OCI-LY1 (cell line): Measurements from ENCODE around the gene CARNS1.
A peak's percentile ranks its signal among the peaks of the same experiment; 100 is the strongest.

Experiments used
- H2AFZ ChIP-seq: fragments of 200-600 bp; sonication (generic), shearing (Covaris generic); 2 replicates; pipeline ENCODE4 v1.6.0; 2014; ENCODE audit warnings: antibody characterized with exemption, mild to moderate bottlenecking, low read length
- H3F3A ChIP-seq: fragments of 200-600 bp; sonication (generic), shearing (Covaris generic); 2 replicates; pipeline ENCODE4 v1.6.0; 2014; ENCODE audit warnings: mild to moderate bottlenecking, antibody characterized with exemption, low read length, moderate library complexity; ENCODE audit not compliant: insufficient read depth
- H3K27ac ChIP-seq: fragments of 200-600 bp; sonication (generic); 2 replicates; pipeline ENCODE4 v1.5.1; 2014; ENCODE audit warnings: low read length, mixed run types, mild to moderate bottlenecking, low read depth; ENCODE audit not compliant: poor library complexity, severe bottlenecking
- H3K27me3 ChIP-seq: fragments of 200-600 bp; sonication (generic); 2 replicates; pipeline ENCODE4 v1.6.0; 2014; ENCODE audit warnings: antibody characterized with exemption, mild to moderate bottlenecking, low read length, moderate library complexity; ENCODE audit not compliant: insufficient read depth
- H3K36me3 ChIP-seq: fragments of 200-600 bp; sonication (generic); 2 replicates; pipeline ENCODE4 v1.6.1; 2014; ENCODE audit warnings: mild to moderate bottlenecking, antibody characterized with exemption, low read length, moderate library complexity, mixed read lengths; ENCODE audit not compliant: insufficient read depth
- H3K4me1 ChIP-seq: fragments of 200-600 bp; sonication (generic); 2 replicates; pipeline ENCODE4 v1.5.1; 2014; ENCODE audit warnings: mild to moderate bottlenecking, low read length, moderate library complexity; ENCODE audit not compliant: insufficient read depth, severe bottlenecking
- H3K4me2 ChIP-seq: fragments of 200-600 bp; sonication (generic), shearing (Covaris generic); 2 replicates; pipeline ENCODE4 v1.6.1; 2014; ENCODE audit warnings: low read length
- H3K4me3 ChIP-seq: fragments of 200-600 bp; sonication (generic); 2 replicates; pipeline ENCODE4 v1.5.1; 2014; ENCODE audit warnings: low read length, low read depth, mild to moderate bottlenecking, mixed read lengths; ENCODE audit not compliant: poor library complexity, severe bottlenecking
- H3K79me2 ChIP-seq: fragments of 200-600 bp; shearing (Covaris generic); 2 replicates; pipeline ENCODE4 v1.6.1; 2016; ENCODE audit warnings: mixed run types, low read length, mixed read lengths; ENCODE audit not compliant: insufficient read depth
- H3K9ac ChIP-seq: fragments of 200-600 bp; sonication (generic), shearing (Covaris generic); 2 replicates; pipeline ENCODE4 v1.6.1; 2014; ENCODE audit warnings: mild to moderate bottlenecking, low read length, mixed read lengths
- H3K9me2 ChIP-seq: fragments of 200-600 bp; sonication (generic), shearing (Covaris generic); 2 replicates; pipeline ENCODE4 v1.6.1; 2014; ENCODE audit warnings: low read depth, mild to moderate bottlenecking, low read length, mixed read lengths
- H3K9me3 ChIP-seq: fragments of 200-600 bp; shearing (Covaris generic); 2 replicates; pipeline ENCODE4 v1.6.1; 2014; ENCODE audit warnings: low read length, mixed read lengths
- H4K20me1 ChIP-seq: fragments of 200-600 bp; sonication (generic), shearing (Covaris generic); 2 replicates; pipeline ENCODE4 v1.6.0; 2016; ENCODE audit warnings: mild to moderate bottlenecking, low read length; ENCODE audit not compliant: insufficient read depth
- EZH2 ChIP-seq: fragments of 200-600 bp; sonication (generic), shearing (Covaris generic); IDR thresholded peaks from 2 replicates; pipeline ENCODE4 v1.8.0; 2017; ENCODE audit warnings: borderline replicate concordance, mixed run types, mild to moderate bottlenecking, antibody characterized with exemption, low read length, moderate library complexity, mixed read lengths
- TF ChIP-seq, protein P1 (sequence below): fragments of 200-600 bp; sonication (generic), shearing (Covaris generic); IDR thresholded peaks from 2 replicates; pipeline ENCODE4 v1.5.1; 2017; ENCODE audit warnings: mild to moderate bottlenecking, antibody characterized with exemption, low read length, moderate library complexity, mixed read lengths

Gene CARNS1

DNA sequence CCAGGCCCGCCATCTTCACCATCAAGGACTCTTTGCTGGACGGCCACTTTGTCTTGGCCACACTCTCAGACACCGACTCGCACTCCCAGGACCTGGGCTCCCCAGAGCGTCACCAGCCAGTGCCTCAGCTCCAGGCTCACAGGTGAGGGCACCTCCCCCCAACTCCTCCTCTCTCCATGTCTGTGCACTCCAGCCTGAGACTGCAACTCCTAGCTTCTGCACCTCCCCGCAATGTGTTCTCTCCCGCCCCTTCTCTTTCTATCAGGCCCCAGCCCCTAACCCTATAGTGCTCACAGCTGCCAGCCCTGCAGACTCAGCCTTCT lies 19.3 kb upstream of the CARNS1 start:
- Histone ChIP-seq H3K4me3 (no peak overlapping the region), H3K9me2 (no peaks in the 10 kb centered on the region), H3K36me3 (peaks cover 59% of the 10 kb centered on the region), H3K79me2 (peaks cover 8% of the 10 kb centered on the region; the same call in 1 of the 2 replicates), H3K4me2 (no peak overlapping the region), H3K27ac (no peak overlapping the region), H3K9me3 (no peaks in the 10 kb centered on the region), H2AFZ (no peak overlapping the region), H3F3A (no peaks in the 10 kb centered on the region; the same call in 1 of the 2 replicates), H3K4me1 (peaks cover 58% of the 10 kb centered on the region), H3K9ac (no peak overlapping the region), H3K27me3 (no peaks in the 10 kb centered on the region), H4K20me1 (no peaks in the 10 kb centered on the region)
- TF ChIP-seq EZH2, result no peak
- TF ChIP-seq, protein P1, sequence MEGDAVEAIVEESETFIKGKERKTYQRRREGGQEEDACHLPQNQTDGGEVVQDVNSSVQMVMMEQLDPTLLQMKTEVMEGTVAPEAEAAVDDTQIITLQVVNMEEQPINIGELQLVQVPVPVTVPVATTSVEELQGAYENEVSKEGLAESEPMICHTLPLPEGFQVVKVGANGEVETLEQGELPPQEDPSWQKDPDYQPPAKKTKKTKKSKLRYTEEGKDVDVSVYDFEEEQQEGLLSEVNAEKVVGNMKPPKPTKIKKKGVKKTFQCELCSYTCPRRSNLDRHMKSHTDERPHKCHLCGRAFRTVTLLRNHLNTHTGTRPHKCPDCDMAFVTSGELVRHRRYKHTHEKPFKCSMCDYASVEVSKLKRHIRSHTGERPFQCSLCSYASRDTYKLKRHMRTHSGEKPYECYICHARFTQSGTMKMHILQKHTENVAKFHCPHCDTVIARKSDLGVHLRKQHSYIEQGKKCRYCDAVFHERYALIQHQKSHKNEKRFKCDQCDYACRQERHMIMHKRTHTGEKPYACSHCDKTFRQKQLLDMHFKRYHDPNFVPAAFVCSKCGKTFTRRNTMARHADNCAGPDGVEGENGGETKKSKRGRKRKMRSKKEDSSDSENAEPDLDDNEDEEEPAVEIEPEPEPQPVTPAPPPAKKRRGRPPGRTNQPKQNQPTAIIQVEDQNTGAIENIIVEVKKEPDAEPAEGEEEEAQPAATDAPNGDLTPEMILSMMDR, result no peak

DNA sequence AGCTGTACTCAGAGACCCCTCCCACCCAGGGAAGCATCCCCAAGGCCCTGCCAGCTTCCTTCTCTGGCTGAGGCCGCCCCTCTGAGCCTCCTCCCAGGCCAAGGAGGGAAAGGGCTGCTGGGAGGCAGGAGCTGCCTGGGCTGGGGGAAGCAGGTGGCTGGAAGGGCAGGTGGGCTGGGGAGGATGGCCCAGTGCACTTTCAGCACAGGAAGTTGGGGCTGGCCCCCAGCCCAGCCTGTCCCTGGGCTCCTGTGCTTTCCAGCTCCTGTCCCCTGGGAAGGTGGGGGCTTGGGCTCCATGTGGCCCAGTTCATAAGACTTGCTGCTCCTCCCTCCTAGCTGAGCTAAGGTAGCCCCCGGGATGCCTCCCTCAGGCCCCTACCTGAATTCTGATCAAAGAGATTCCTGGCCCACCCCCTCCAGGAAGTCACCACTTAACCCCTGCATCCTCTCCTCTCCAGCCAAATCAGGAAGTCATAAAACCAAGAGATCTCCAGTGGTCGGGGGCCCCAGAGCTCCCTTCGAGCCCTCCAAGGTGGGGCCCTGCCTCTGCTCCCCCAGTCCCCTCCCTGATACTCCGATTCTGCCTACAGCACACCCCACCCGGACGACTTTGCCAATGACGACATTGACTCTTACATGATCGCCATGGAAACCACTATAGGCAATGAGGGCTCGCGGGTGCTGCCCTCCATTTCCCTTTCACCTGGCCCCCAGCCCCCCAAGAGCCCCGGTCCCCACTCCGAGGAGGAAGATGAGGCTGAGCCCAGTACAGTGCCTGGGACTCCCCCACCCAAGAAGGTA lies 18.7 kb upstream of the CARNS1 start:
- Histone ChIP-seq H3K4me2 (no peak overlapping the region), H3K79me2 (peaks cover 9% of the 10 kb centered on the region; the same call in 1 of the 2 replicates), H3K36me3 (peaks cover 59% of the 10 kb centered on the region), H3K4me3 (no peak overlapping the region), H3K27ac (peak overlapping the region; percentile 50), H3K4me1 (peaks cover 55% of the 10 kb centered on the region), H3K9me2 (no peaks in the 10 kb centered on the region), H3F3A (no peaks in the 10 kb centered on the region; the same call in 1 of the 2 replicates), H3K9ac (no peak overlapping the region), H4K20me1 (no peaks in the 10 kb centered on the region), H3K27me3 (no peaks in the 10 kb centered on the region), H2AFZ (no peak overlapping the region), H3K9me3 (no peaks in the 10 kb centered on the region)
- TF ChIP-seq, protein P1, result no peak
- TF ChIP-seq EZH2, result no peak

DNA sequence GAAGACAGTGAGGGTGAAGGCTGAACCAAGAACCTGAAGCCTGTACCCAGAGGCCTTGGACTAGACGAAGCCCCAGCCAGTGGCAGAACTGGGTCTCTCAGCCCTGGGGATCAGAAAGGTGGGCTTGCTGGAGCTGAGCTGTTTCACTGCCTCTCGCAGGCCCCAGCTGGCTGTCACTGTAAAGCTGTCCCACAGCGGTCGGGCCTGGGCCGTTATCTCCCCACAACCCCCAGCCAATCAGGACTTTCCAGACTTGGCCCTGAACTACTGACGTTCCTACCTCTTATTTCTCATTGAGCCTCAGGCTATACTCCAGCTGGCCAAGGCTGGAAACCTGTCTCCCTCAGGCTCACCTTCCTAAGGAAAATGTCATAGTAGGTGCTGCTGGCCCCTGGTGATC lies 17.9 kb upstream of the CARNS1 start:
- Histone ChIP-seq H3K9me3 (no peaks in the 10 kb centered on the region), H3F3A (no peaks in the 10 kb centered on the region; the same call in 1 of the 2 replicates), H3K9me2 (no peaks in the 10 kb centered on the region), H3K4me3 (no peak overlapping the region), H3K9ac (no peak overlapping the region; the same call in 1 of the 2 replicates), H3K27ac (peak overlapping the region; percentile 50), H3K79me2 (peaks cover 9% of the 10 kb centered on the region; the same call in 1 of the 2 replicates), H3K36me3 (peaks cover 59% of the 10 kb centered on the region), H3K4me1 (peaks cover 59% of the 10 kb centered on the region), H3K4me2 (no peak overlapping the region; the same call in 1 of the 2 replicates), H4K20me1 (no peaks in the 10 kb centered on the region), H2AFZ (no peak overlapping the region), H3K27me3 (no peaks in the 10 kb centered on the region)
- TF ChIP-seq, protein P1, result no peak
- no peak for TF ChIP-seq EZH2
